Brain microvascular endothelial cell (primary cell): ENCODE data around the gene HTRA2.
A peak's percentile ranks its signal among the peaks of the same experiment; 100 is the strongest.

ENCODE experiments used
- DNase-seq: peaks from one replicate; pipeline ENCODE4 v3.0.0-alpha.2; 2020
- H3K27ac ChIP-seq: fragments of 250-450 bp; sonication (Bioruptor Pico); 2 replicates; pipeline ENCODE4 v1.5.1; 2020; ENCODE audit warnings: mild to moderate bottlenecking, moderate library complexity
- H3K27me3 ChIP-seq: fragments of 250-450 bp; sonication (Bioruptor Pico); replicated peaks from 2 replicates; pipeline ENCODE4 v1.5.1; 2020; ENCODE audit warnings: mild to moderate bottlenecking
- H3K36me3 ChIP-seq: fragments of 250-450 bp; sonication (Bioruptor Pico); replicated peaks from 2 replicates; pipeline ENCODE4 v1.5.1; 2020; ENCODE audit warnings: mild to moderate bottlenecking
- H3K4me3 ChIP-seq: 2 replicates; pipeline ENCODE4 v1.5.1; 2011; ENCODE audit warnings: low read depth, mild to moderate bottlenecking, control low read depth, low read length, moderate library complexity
- CTCF ChIP-seq: IDR thresholded peaks from 2 replicates; pipeline ENCODE4 v1.5.1; 2011; ENCODE audit warnings: low read depth, mild to moderate bottlenecking, moderate library complexity, low read length, control low read depth, inconsistent platforms; ENCODE audit errors: missing control alignments
- in situ Hi-C: cut with HindIII; loops from 2 replicates; pipeline ENCODE4 v1.10.0; 2017; ENCODE audit warnings: low sequenced_read_pairs, low pct_ligation_motif_present

The HTRA2 gene

GRCh38 chr2:74503506-74504475, 25.9 kb upstream of the HTRA2 start:
- H3K27me3 ChIP-seq, result peaks cover 14% of the 10 kb centered on the region
- no peak for DNase-seq
- H3K36me3 ChIP-seq, result peaks cover 8% of the 10 kb centered on the region
- peak overlapping the region; percentile 72 for H3K27ac ChIP-seq
- H3K4me3 ChIP-seq, result peak overlapping the region; percentile 68
- in situ Hi-C loops, result no loop called here
- no peak for TF ChIP-seq CTCF

- no peak for TF ChIP-seq CTCF
- peak overlapping the region; percentile 68 for H3K4me3 ChIP-seq
- in situ Hi-C loops, result no loop called here
- peaks cover 7% of the 10 kb centered on the region for H3K27me3 ChIP-seq
- peaks cover 8% of the 10 kb centered on the region for H3K36me3 ChIP-seq
- DNase-seq, result no peak
- H3K27ac ChIP-seq, result no peak overlapping the region
These were observed 25.1 kb upstream of the HTRA2 start for GRCh38 chr2:74504591-74504990.

GRCh38 chr2:74505448-74506246, 24.1 kb upstream of the HTRA2 start:
- in situ Hi-C loops, result no loop called here
- no peak for TF ChIP-seq CTCF
- H3K4me3 ChIP-seq, result no peak overlapping the region
- H3K27ac ChIP-seq, result no peak overlapping the region
- DNase-seq, result no peak
- H3K36me3 ChIP-seq, result peaks cover 8% of the 10 kb centered on the region
- H3K27me3 ChIP-seq, result no peaks in the 10 kb centered on the region

- peak within 1 kb of the TSS; percentile 97 for H3K27ac ChIP-seq
- peak within 1 kb of the TSS; percentile 100 for H3K4me3 ChIP-seq
- in situ Hi-C loops, result no loop called here
- H3K27me3 ChIP-seq, result peaks cover 12% of the 10 kb centered on the region
- DNase-seq, result peak; percentile 97
- peaks cover 8% of the 10 kb centered on the region for H3K36me3 ChIP-seq
- peak; percentile 63 for TF ChIP-seq CTCF
These were observed 22.4 kb upstream of the HTRA2 start, which contains the start of gene PCGF1 for GRCh38 chr2:74507145-74507925. Gene PCGF1 (minus strand): TSS chr2:74507695. CDS start chr2:74507668, 27 bp downstream.

- Histone ChIP-seq H3K4me3 (peak overlapping the region; percentile 100), H3K27me3 (peaks cover 19% of the 10 kb centered on the region), H3K36me3 (peaks cover 8% of the 10 kb centered on the region), H3K27ac (peak overlapping the region; percentile 97)
- in situ Hi-C loops, result no loop called here
- TF ChIP-seq CTCF, result no peak
- no peak for DNase-seq
These were observed 21.7 kb upstream of the HTRA2 start for GRCh38 chr2:74507926-74508520.
